ENCODE data around the gene PRSS8. TPM values are rescaled to one million over a fixed set of nuclear protein-coding genes. Genes with fewer than 3 reads are reported as not detected.
"Not testable (repeated sequence)": the region's sequence is repeated elsewhere in the genome, so short reads cannot be mapped to it uniquely, and the experiment has no call there.

PRSS8 gene
- total RNA-seq, 1 donor from 2014 or later = not detected

DNA sequence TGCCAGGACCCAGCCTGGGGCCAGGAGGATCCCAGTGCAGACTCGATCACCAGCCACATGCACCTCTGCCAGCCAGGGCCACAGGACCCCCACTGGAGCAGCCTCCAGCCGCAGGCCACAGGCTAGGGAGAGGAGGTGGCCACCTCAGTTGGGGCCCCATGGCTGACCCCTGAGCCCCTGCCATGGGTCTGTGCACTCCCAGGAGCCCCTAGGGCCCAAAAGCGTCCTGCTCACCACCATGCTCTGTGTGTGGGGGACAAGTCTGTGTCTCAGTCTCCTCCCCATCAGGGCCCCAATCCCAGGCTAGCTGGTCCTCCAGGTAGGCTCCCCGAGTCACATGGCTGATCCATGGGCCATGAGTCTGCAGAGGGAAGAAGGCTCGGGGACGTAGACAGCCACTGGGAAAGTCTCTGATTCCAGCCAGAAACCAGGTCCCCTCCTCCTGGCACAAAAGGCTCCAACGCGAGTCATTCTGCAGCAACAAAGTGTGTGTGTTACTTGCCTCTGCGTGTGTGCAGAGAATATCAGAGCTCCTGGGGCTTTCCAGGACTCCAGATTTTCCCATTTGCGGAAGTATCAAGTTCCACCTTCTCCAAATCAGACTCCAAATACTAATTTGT, 6.1 kb upstream of the PRSS8 start:
- peaks cover 4% of the 10 kb centered on the region for H3K27me3 Mint-ChIP-seq (ENCODE audit: low read depth)
- H3K36me3 Mint-ChIP-seq (ENCODE audit: low read depth) = no peaks in the 10 kb centered on the region
- DNase-seq (ENCODE audit: low spot score) = no peak
- H3K9me3 Mint-ChIP-seq = no peaks in the 10 kb centered on the region
- H3K4me1 Mint-ChIP-seq (ENCODE audit: low read depth) = peaks cover 7% of the 10 kb centered on the region
- H3K27ac Mint-ChIP-seq = peak overlapping the region; percentile 77
- H3K4me3 Mint-ChIP-seq (ENCODE audit: low read depth) = peak overlapping the region; percentile 70
- intact Hi-C loops (cut with micrococcal nuclease) = loop anchor here (1.0 to 2.0 kb wide), 7 partner anchors 24 to 318 kb away; partner anchors contain the start of genes ARMC5, BCKDK, FUS and KAT8

DNA sequence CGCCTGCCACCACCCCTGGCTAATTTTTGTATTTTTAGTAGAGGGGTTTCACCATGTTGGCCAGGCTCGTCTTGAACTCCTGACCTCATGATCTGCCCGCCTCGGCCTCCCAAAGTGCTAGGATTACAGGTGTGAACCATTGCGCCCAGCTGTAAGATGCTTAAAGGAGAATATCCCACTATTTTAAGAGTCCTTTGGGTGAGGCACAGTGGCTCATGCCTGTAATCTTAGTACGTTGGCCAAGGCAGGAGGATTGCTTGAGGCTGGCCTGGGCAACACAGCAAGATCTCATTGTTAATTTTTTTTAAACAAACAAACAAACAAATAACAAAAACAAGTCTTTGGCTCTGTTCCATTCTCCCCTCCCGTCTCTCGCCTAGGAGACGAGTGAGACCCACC, 5.5 kb upstream of the PRSS8 start:
- intact Hi-C loops (cut with micrococcal nuclease); H3K4me3 Mint-ChIP-seq (ENCODE audit: low read depth); H3K27ac Mint-ChIP-seq; H3K9me3 Mint-ChIP-seq; H3K36me3 Mint-ChIP-seq (ENCODE audit: low read depth); DNase-seq (ENCODE audit: low spot score); H3K27me3 Mint-ChIP-seq (ENCODE audit: low read depth); H3K4me1 Mint-ChIP-seq (ENCODE audit: low read depth): not testable (repeated sequence)

- Mint-ChIP-seq H3K9me3 (no peaks in the 10 kb centered on the region), H3K27me3 (ENCODE audit: low read depth) (no peaks in the 10 kb centered on the region), H3K27ac (no peak overlapping the region), H3K36me3 (ENCODE audit: low read depth) (no peaks in the 10 kb centered on the region), H3K4me3 (ENCODE audit: low read depth) (no peak overlapping the region), H3K4me1 (ENCODE audit: low read depth) (peaks cover 7% of the 10 kb centered on the region)
- no peak for DNase-seq (ENCODE audit: low spot score)
- intact Hi-C loops (cut with micrococcal nuclease) = no loop called here
These were observed 3.4 kb upstream of the PRSS8 start for GRCh38 chr16:31138621-31139578.

GRCh38 chr16:31136822-31137499, 1.4 kb upstream of the PRSS8 start:
- H3K27me3 Mint-ChIP-seq (ENCODE audit: low read depth); H3K27ac Mint-ChIP-seq; H3K4me3 Mint-ChIP-seq (ENCODE audit: low read depth); DNase-seq (ENCODE audit: low spot score); intact Hi-C loops (cut with micrococcal nuclease); H3K9me3 Mint-ChIP-seq; H3K36me3 Mint-ChIP-seq (ENCODE audit: low read depth); H3K4me1 Mint-ChIP-seq (ENCODE audit: low read depth): not testable (repeated sequence)

- Mint-ChIP-seq H3K27ac (no peak overlapping the region), H3K9me3 (no peaks in the 10 kb centered on the region), H3K4me1 (ENCODE audit: low read depth) (peaks cover 1% of the 10 kb centered on the region), H3K4me3 (ENCODE audit: low read depth) (no peak overlapping the region), H3K36me3 (ENCODE audit: low read depth) (peaks cover 3% of the 10 kb centered on the region), H3K27me3 (ENCODE audit: low read depth) (no peaks in the 10 kb centered on the region)
- DNase-seq (ENCODE audit: low spot score) = no peak
- intact Hi-C loops (cut with micrococcal nuclease) = no loop called here
These were observed 748 bp upstream of the PRSS8 start for GRCh38 chr16:31136287-31136662.

- no peak overlapping the region for H3K4me3 Mint-ChIP-seq (ENCODE audit: low read depth)
- no peaks in the 10 kb centered on the region for H3K4me1 Mint-ChIP-seq (ENCODE audit: low read depth)
- H3K9me3 Mint-ChIP-seq = no peaks in the 10 kb centered on the region
- H3K27me3 Mint-ChIP-seq (ENCODE audit: low read depth) = no peaks in the 10 kb centered on the region
- peaks cover 7% of the 10 kb centered on the region for H3K36me3 Mint-ChIP-seq (ENCODE audit: low read depth)
- DNase-seq (ENCODE audit: low spot score) = no peak
- no peak overlapping the region for H3K27ac Mint-ChIP-seq
- intact Hi-C loops (cut with micrococcal nuclease) = no loop called here
These were observed 647 bp downstream of the PRSS8 start for GRCh38 chr16:31134625-31135534.

- DNase-seq (ENCODE audit: low spot score) = no peak
- Mint-ChIP-seq H3K9me3 (no peaks in the 10 kb centered on the region), H3K4me1 (ENCODE audit: low read depth) (no peaks in the 10 kb centered on the region), H3K27ac (no peak overlapping the region), H3K27me3 (ENCODE audit: low read depth) (no peaks in the 10 kb centered on the region), H3K4me3 (ENCODE audit: low read depth) (no peak overlapping the region), H3K36me3 (ENCODE audit: low read depth) (peaks cover 7% of the 10 kb centered on the region)
- intact Hi-C loops (cut with micrococcal nuclease) = no loop called here
These were observed 1.4 kb downstream of the PRSS8 start for GRCh38 chr16:31134091-31134571.

GRCh38 chr16:31133046-31133501, 2.5 kb downstream of the PRSS8 start:
- intact Hi-C loops (cut with micrococcal nuclease) = no loop called here
- Mint-ChIP-seq H3K4me1 (ENCODE audit: low read depth) (no peaks in the 10 kb centered on the region), H3K27ac (no peak overlapping the region), H3K27me3 (ENCODE audit: low read depth) (no peaks in the 10 kb centered on the region), H3K36me3 (ENCODE audit: low read depth) (peaks cover 7% of the 10 kb centered on the region), H3K4me3 (ENCODE audit: low read depth) (no peak overlapping the region), H3K9me3 (no peaks in the 10 kb centered on the region)
- DNase-seq (ENCODE audit: low spot score) = no peak

DNA sequence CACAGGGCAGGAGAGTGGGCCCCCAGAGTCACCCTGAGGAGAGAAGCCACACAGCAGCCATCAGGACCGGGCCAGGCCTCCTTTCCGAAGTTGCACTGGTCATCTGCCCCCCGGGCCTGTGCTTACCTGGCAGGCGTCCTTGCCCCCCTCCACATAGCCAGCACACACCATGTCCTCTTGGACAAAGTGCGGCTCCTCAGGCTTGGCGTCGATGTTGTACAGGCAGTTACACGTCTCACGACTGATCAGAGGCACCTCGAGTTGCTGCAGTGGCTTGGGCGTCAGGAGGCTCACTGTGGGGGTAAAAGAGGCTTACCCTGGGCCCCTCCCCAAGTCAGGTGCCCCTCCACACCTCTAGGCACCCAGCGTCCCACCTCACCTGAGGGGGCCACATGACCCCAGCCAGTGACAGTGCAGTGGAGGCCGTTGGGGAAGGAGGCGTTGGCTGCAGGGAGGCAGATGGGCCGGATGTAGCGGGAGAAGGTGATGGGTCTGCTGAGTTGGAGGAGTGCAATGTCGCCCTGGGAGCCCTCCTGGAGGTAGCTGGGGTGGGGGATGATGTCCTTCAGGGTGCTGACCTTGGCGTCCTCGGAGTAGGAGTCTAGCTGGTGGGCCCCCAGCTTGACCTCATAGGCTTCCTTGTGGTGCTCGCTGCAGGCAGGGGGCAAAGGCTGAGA, 3.1 kb downstream of the PRSS8 start:
- peaks cover 12% of the 10 kb centered on the region for H3K36me3 Mint-ChIP-seq (ENCODE audit: low read depth)
- no peak overlapping the region for H3K27ac Mint-ChIP-seq
- intact Hi-C loops (cut with micrococcal nuclease) = no loop called here
- no peak overlapping the region for H3K4me3 Mint-ChIP-seq (ENCODE audit: low read depth)
- no peaks in the 10 kb centered on the region for H3K27me3 Mint-ChIP-seq (ENCODE audit: low read depth)
- no peaks in the 10 kb centered on the region for H3K4me1 Mint-ChIP-seq (ENCODE audit: low read depth)
- H3K9me3 Mint-ChIP-seq = no peaks in the 10 kb centered on the region
- DNase-seq (ENCODE audit: low spot score) = no peak

DNA sequence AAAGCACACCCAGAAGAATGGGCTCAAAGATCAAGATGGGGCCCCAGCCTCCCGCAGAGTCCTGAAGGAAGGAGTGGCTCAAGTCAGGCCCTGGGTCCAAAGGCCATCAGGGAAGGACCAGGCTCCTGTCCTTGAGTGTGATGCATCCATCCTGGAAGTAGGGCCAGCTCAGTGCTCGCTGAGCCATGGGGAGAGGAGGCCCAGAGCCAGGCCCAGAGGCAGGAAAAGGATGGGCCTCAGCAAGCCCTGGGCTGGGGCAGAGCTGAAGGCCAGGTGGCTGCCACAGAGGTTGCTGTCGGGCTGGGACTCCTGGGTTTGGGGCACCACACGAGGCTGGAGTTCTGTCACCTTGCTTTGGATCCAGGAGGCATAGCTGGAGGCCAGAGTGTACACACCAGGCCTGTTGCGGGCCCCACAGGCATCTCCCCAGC, 3.7 kb downstream of the PRSS8 start:
- DNase-seq (ENCODE audit: low spot score) = no peak
- intact Hi-C loops (cut with micrococcal nuclease) = no loop called here
- Mint-ChIP-seq H3K9me3 (no peaks in the 10 kb centered on the region), H3K4me3 (ENCODE audit: low read depth) (no peak overlapping the region), H3K27ac (no peak overlapping the region), H3K27me3 (ENCODE audit: low read depth) (no peaks in the 10 kb centered on the region), H3K4me1 (ENCODE audit: low read depth) (no peaks in the 10 kb centered on the region), H3K36me3 (ENCODE audit: low read depth) (peaks cover 14% of the 10 kb centered on the region)

DNA sequence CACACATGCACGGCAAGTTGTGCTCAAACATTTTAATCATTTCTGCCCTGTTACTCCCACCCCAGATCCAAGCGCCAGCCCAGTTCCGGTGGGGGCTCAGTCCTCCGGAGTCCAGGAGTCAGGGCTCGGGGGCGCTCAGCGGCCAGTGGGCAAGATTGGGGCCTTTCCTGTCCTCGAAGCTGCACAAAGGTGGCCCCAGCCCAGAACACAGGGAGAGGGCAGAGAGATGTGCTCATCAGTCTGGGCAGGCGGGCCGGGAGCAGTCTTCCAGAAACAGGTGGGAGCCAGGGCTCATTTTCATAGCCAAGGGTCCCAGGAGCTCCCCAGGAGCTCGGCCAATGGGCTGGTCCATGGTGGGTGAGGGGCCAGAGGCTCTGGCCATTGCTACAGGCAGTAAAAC, 4.1 kb downstream of the PRSS8 start:
- Mint-ChIP-seq H3K27ac (no peak overlapping the region), H3K4me1 (ENCODE audit: low read depth) (no peaks in the 10 kb centered on the region), H3K36me3 (ENCODE audit: low read depth) (peaks cover 16% of the 10 kb centered on the region), H3K9me3 (no peaks in the 10 kb centered on the region), H3K4me3 (ENCODE audit: low read depth) (no peak overlapping the region), H3K27me3 (ENCODE audit: low read depth) (no peaks in the 10 kb centered on the region)
- intact Hi-C loops (cut with micrococcal nuclease) = no loop called here
- DNase-seq (ENCODE audit: low spot score) = no peak

Data from activated T-helper 2 cell treated with anti-CD3 and anti-CD28 coated beads, Interferon-gamma antibody, Interleukin-2, Interleukin-4, amounts not matched to agents 10 μg/mL and 5 μg/mL and 100 μg/mL, durations not matched to agents 14 hours and 24 hours and 36 hours (primary cell).